Neural cell (in vitro differentiated cells): Measurements from ENCODE around the gene CCT8L2.
"Not testable (repeated sequence)": the region's sequence is repeated elsewhere in the genome, so short reads cannot be mapped to it uniquely, and the experiment has no call there.

Source experiments
- CTCF ChIP-seq: fragments of 450-650 bp; IDR thresholded peaks from 2 replicates; pipeline ENCODE4 v1.5.1; 2014; ENCODE audit warnings: antibody characterized with exemption, mild to moderate bottlenecking, moderate library complexity; ENCODE audit not compliant: poor library complexity, severe bottlenecking
- EP300 ChIP-seq: fragments of 450-650 bp; conservative IDR thresholded peaks from 2 replicates; pipeline ENCODE4 v1.6.1; 2014; ENCODE audit warnings: antibody characterized with exemption, mild to moderate bottlenecking, moderate library complexity; ENCODE audit not compliant: poor library complexity, severe bottlenecking
- EZH2 ChIP-seq: fragments of 200-600, 300-800 bp; shearing (Covaris generic), sonication (generic); IDR thresholded peaks from 2 replicates; pipeline ENCODE4 v1.6.1; 2014; ENCODE audit warnings: antibody characterized with exemption, low read length, borderline replicate concordance, mild to moderate bottlenecking; ENCODE audit not compliant: insufficient read depth, poor library complexity, severe bottlenecking
- MXI1 ChIP-seq: fragments of 450-650 bp; conservative IDR thresholded peaks from 2 replicates; pipeline ENCODE4 v1.6.1; 2014; ENCODE audit warnings: antibody characterized with exemption, mild to moderate bottlenecking; ENCODE audit not compliant: poor library complexity, severe bottlenecking
- POLR2AphosphoS5 ChIP-seq: IDR thresholded peaks from 2 replicates; pipeline ENCODE4 v1.6.1; 2012
- RAD21 ChIP-seq: fragments of 450-650 bp; conservative IDR thresholded peaks from 2 replicates; pipeline ENCODE4 v1.6.1; 2014; ENCODE audit warnings: antibody characterized with exemption, mild to moderate bottlenecking, moderate library complexity
- REST ChIP-seq: IDR thresholded peaks from 2 replicates; pipeline ENCODE4 v1.6.1; 2012; ENCODE audit warnings: borderline replicate concordance
- SMC3 ChIP-seq: fragments of 450-650 bp; conservative IDR thresholded peaks from 2 replicates; pipeline ENCODE4 v1.6.1; 2014; ENCODE audit warnings: antibody characterized with exemption, mild to moderate bottlenecking, moderate library complexity; ENCODE audit not compliant: poor library complexity
- TAF1 ChIP-seq: IDR thresholded peaks from 2 replicates; pipeline ENCODE4 v1.6.1; 2012; ENCODE audit warnings: low read depth

- not testable (repeated sequence) for TF ChIP-seq CTCF, REST, RAD21, EZH2, TAF1, MXI1, EP300, POLR2AphosphoS5, SMC3
These were observed 41.5 kb upstream of the CCT8L2 start for GRCh38 chr22:16634092-16634491.
